T follicular helper cell (primary cell): ENCODE measurements around the gene TNS3.
"Not testable (repeated sequence)": the region's sequence is repeated elsewhere in the genome, so short reads cannot be mapped to it uniquely, and the experiment has no call there.

ENCODE experiments used
- DNase-seq: peaks from one replicate; pipeline ENCODE4 v3.0.0-alpha.2; 2020; ENCODE audit warnings: low read depth
- total RNA-seq, 2 experiments: gene quantifications; one replicate each; lab custom pipeline; 2026; lab: John Stamatoyannopoulos, UW

The TNS3 gene
- total RNA-seq = 0 to 1.2 reads per million in 2 experiments

GRCh38 chr7:47581804-47582763 lies at the start of gene TNS3:
TSS of gene TNS3 (minus strand) at chr7:47582111. CDS start at chr7:47439636, 142,475 bp downstream.
- DNase-seq = no peak

- DNase-seq = no peak
Observed at GRCh38 chr7:47631711-47632110, 49.8 kb upstream of the TNS3 start.

- DNase-seq = no peak
Observed at GRCh38 chr7:47627580-47628283, 45.8 kb upstream of the TNS3 start.

- DNase-seq = no peak
Observed at GRCh38 chr7:47625861-47626715, 44.2 kb upstream of the TNS3 start.

- DNase-seq = no peak
Observed at GRCh38 chr7:47624689-47625088, 42.8 kb upstream of the TNS3 start.

- no peak for DNase-seq
Observed at GRCh38 chr7:47622946-47623640, 41.2 kb upstream of the TNS3 start.

GRCh38 chr7:47622586-47622945 lies 40.7 kb upstream of the TNS3 start:
- no peak for DNase-seq

- DNase-seq = no peak
Observed at GRCh38 chr7:47621979-47622561, 40.2 kb upstream of the TNS3 start.

- no peak for DNase-seq
Observed at GRCh38 chr7:47621347-47621746, 39.4 kb upstream of the TNS3 start.

- no peak for DNase-seq
Observed at GRCh38 chr7:47619806-47620205, 37.9 kb upstream of the TNS3 start.

- no peak for DNase-seq
Observed at GRCh38 chr7:47617131-47617530, 35.2 kb upstream of the TNS3 start.

- no peak for DNase-seq
Observed at GRCh38 chr7:47614450-47614849, 32.5 kb upstream of the TNS3 start.

GRCh38 chr7:47611045-47611511 lies 29.2 kb upstream of the TNS3 start:
- no peak for DNase-seq

GRCh38 chr7:47610506-47611044 lies 28.7 kb upstream of the TNS3 start:
- DNase-seq = no peak

- DNase-seq = no peak
Observed at GRCh38 chr7:47609803-47610452, 28.0 kb upstream of the TNS3 start.

- DNase-seq = not testable (repeated sequence)
Observed at GRCh38 chr7:47606593-47607046, 24.7 kb upstream of the TNS3 start.

GRCh38 chr7:47605816-47606575 lies 24.1 kb upstream of the TNS3 start:
- no peak for DNase-seq

GRCh38 chr7:47604496-47604890 lies 22.6 kb upstream of the TNS3 start:
- no peak for DNase-seq
